Caco-2 (cell line): Measurements from ENCODE around the gene HEPH. TPM values are rescaled to one million over a fixed set of nuclear protein-coding genes. Genes with fewer than 3 reads are reported as not detected.
"Not testable (repeated sequence)": the region's sequence is repeated elsewhere in the genome, so short reads cannot be mapped to it uniquely, and the experiment has no call there.

ENCODE experiments used
- Bru-seq: library from RNA; stranded (reverse); fragments of 400-500 nt; gene quantifications from one replicate; lab custom pipeline; 2021; lab: Mats Ljungman, UMichigan
- BruChase-seq, 2 experiments: library from RNA; stranded (reverse); fragments of 400-500 nt; gene quantifications; one replicate each; lab custom pipeline; 2021; lab: Mats Ljungman, UMichigan
- BruUV-seq: library from RNA; stranded (reverse); fragments of 400-500 nt; replicated peaks from 2 replicates; lab custom pipeline; 2021; lab: Mats Ljungman, UMichigan
- CTCF ChIA-PET: fragments of 300-600 bp; sonication (Branson Sonifier 250); formaldehyde crosslinking; loops from one replicate; lab custom pipeline; 2022; ENCODE audit warnings: antibody characterized with exemption; lab: Charles Lee
- POLR2A ChIA-PET: fragments of 300-600 bp; sonication (Branson Sonifier 250); formaldehyde crosslinking; loops from one replicate; lab custom pipeline; 2022; ENCODE audit warnings: antibody characterized with exemption; lab: Charles Lee
- DNase-seq, 2 experiments: peaks; one replicate each; pipeline versions ENCODE4 v3.0.0 to v3.0.0-alpha.2; 2020 to 2022
- H3K27me3 ChIP-seq: replicated peaks from 2 replicates; pipeline ENCODE4 v1.6.0; 2011; ENCODE audit warnings: low read length; ENCODE audit not compliant: control insufficient read depth, insufficient read depth
- H3K36me3 ChIP-seq: 2 replicates; pipeline ENCODE4 v1.5.1; 2011; ENCODE audit warnings: low read length; ENCODE audit not compliant: control insufficient read depth, insufficient read depth
- H3K4me1 ChIP-seq: fragments of 250-450 bp; sonication (Bioruptor Pico); 2 replicates; pipeline ENCODE4 v1.5.1; 2020; ENCODE audit warnings: mild to moderate bottlenecking
- H3K4me3 ChIP-seq: 2 replicates; pipeline ENCODE4 v1.5.1; 2011; ENCODE audit warnings: low read depth, mild to moderate bottlenecking, control low read depth, low read length
- H3K9me3 ChIP-seq: fragments of 250-450 bp; sonication (Bioruptor Pico); 2 replicates; pipeline ENCODE4 v1.5.1; 2020; ENCODE audit warnings: mild to moderate bottlenecking, moderate library complexity
- H3K27ac Mint-ChIP-seq: one replicate; pipeline ENCODE4 v1.8.0; 2022; ENCODE audit warnings: mixed read lengths; ENCODE audit not compliant: unreplicated experiment
- H3K27me3 Mint-ChIP-seq: one replicate; pipeline ENCODE4 v1.8.0; 2022; ENCODE audit warnings: mixed read lengths; ENCODE audit not compliant: insufficient read depth, unreplicated experiment
- H3K36me3 Mint-ChIP-seq: one replicate; pipeline ENCODE4 v1.8.0; 2022; ENCODE audit warnings: mild to moderate bottlenecking, mixed read lengths; ENCODE audit not compliant: insufficient read depth, unreplicated experiment
- H3K4me1 Mint-ChIP-seq: one replicate; pipeline ENCODE4 v1.8.0; 2022; ENCODE audit warnings: low read depth, mixed read lengths; ENCODE audit not compliant: unreplicated experiment
- H3K4me3 Mint-ChIP-seq: one replicate; pipeline ENCODE4 v1.8.0; 2022; ENCODE audit warnings: mild to moderate bottlenecking, moderate library complexity, mixed read lengths; ENCODE audit not compliant: unreplicated experiment
- H3K9me3 Mint-ChIP-seq: one replicate; pipeline ENCODE4 v1.8.0; 2022; ENCODE audit warnings: mixed read lengths; ENCODE audit not compliant: unreplicated experiment
- CTCF ChIP-seq, 2 experiments: fragments of 200-600 bp in 1 of 2; IDR thresholded peaks; 1 replicate in 1 of 2; 2 replicates in 1 of 2; pipeline versions ENCODE4 v1.5.1 to v1.8.0; 2011 to 2022; ENCODE audit warnings: antibody characterized with exemption in 1 of 2, control low read depth in 1 of 2, inconsistent platforms in 1 of 2, low read depth in 1 of 2, low read length in 1 of 2, mild to moderate bottlenecking in 1 of 2, moderate library complexity in 1 of 2; ENCODE audit not compliant: insufficient read depth in 1 of 2, severe bottlenecking in 1 of 2, unreplicated experiment in 1 of 2
- intact Hi-C: fragments of 100-400 bp; cut with micrococcal nuclease; formaldehyde crosslinking; loops from one replicate; pipeline ENCODE4 v1.10.0; 2022; ENCODE audit not compliant: unreplicated experiment
- long read RNA-seq: library from polyadenylated mRNA; stranded (forward); transcript quantifications from one replicate; pipeline ENCODE4 v2.0.0, GENCODE V29; 2022
- total RNA-seq: library from RNA; stranded (reverse); gene quantifications from 2 replicates; pipeline ENCODE4 v1.2.3, GENCODE V29; 2022

The HEPH gene
- total RNA-seq, result 27.9 and 31.1 TPM in 2 replicates
- Bru-seq, nascent RNA, result percentile 79 among the genes with signal in this experiment
- BruChase-seq, experiment 1, labeled RNA remaining after a 2-hour chase, result percentile 73 among the genes with signal in this experiment
- percentile 71 among the genes with signal in this experiment for BruChase-seq, experiment 2, labeled RNA remaining after a 6-hour chase
- long read RNA-seq, full-length matches to known transcripts, result 13 of 60 reads
- long read RNA-seq, partial matches to known transcripts, result 27 of 60 reads
- long read RNA-seq, other reads (novel, unspliced or antisense), result 20 of 60 reads

GRCh38 chrX:66163849-66164411 lies at the start of gene HEPH:
Gene HEPH (plus strand): TSS chrX:66164247. CDS start chrX:66170571, 6,324 bp downstream.
- no peaks in the 10 kb centered on the region for H3K9me3 Mint-ChIP-seq
- H3K36me3 Mint-ChIP-seq, result peaks cover 7% of the 10 kb centered on the region
- BruUV-seq, result no TSS peak
- intact Hi-C loops, result loop anchor here (2.0 kb wide), 2 partner anchors 15 to 39 kb away; no protein-coding TSS in a partner anchor
- CTCF ChIA-PET, result no interaction called here
- peak in 1 of 2 experiments; percentile 5 for DNase-seq
- peaks cover 6% of the 10 kb centered on the region for H3K4me1 Mint-ChIP-seq
- no peak for TF ChIP-seq CTCF (IDR thresholded peaks at IDR 0.05; ENCODE audit: insufficient read depth in 1 of 2, low read depth in 1 of 2, low read length in 1 of 2, severe bottlenecking in 1 of 2, unreplicated experiment in 1 of 2)
- Histone ChIP-seq H3K4me3 (peak within 1 kb of the TSS; percentile 42), H3K36me3 (no peaks in the 10 kb centered on the region), H3K4me1 (0 out of 2 replicates have a peak, but pooled peaks cover 8% of the 10 kb centered on the region), H3K9me3 (no peaks in the 10 kb centered on the region), H3K27me3 (no peaks in the 10 kb centered on the region)
- no peaks in the 10 kb centered on the region for H3K27me3 Mint-ChIP-seq
- POLR2A ChIA-PET, result no interaction called here
- H3K27ac Mint-ChIP-seq, result peak within 1 kb of the TSS; percentile 89
- H3K4me3 Mint-ChIP-seq, result peak within 1 kb of the TSS; percentile 76

GRCh38 chrX:66118722-66119121 lies 45.3 kb upstream of the HEPH start:
- intact Hi-C loops, H3K9me3 ChIP-seq, H3K9me3 Mint-ChIP-seq, H3K36me3 ChIP-seq, POLR2A ChIA-PET, CTCF ChIA-PET, H3K27me3 ChIP-seq, BruUV-seq, H3K4me3 ChIP-seq, H3K4me1 ChIP-seq, H3K4me3 Mint-ChIP-seq, H3K36me3 Mint-ChIP-seq, DNase-seq, H3K4me1 Mint-ChIP-seq, H3K27ac Mint-ChIP-seq, H3K27me3 Mint-ChIP-seq: not testable (repeated sequence)

GRCh38 chrX:66121354-66121753 lies 42.7 kb upstream of the HEPH start:
- H3K36me3 Mint-ChIP-seq, POLR2A ChIA-PET, DNase-seq, H3K36me3 ChIP-seq, H3K9me3 ChIP-seq, H3K4me1 Mint-ChIP-seq, BruUV-seq, intact Hi-C loops, H3K27ac Mint-ChIP-seq, H3K4me3 Mint-ChIP-seq, H3K4me1 ChIP-seq, H3K27me3 ChIP-seq, H3K4me3 ChIP-seq, CTCF ChIA-PET, H3K27me3 Mint-ChIP-seq: not testable (repeated sequence)
- peaks cover 26% of the 10 kb centered on the region for H3K9me3 Mint-ChIP-seq

- no TSS peak for BruUV-seq
- ChIA-PET CTCF (no interaction called here), POLR2A (no interaction called here)
- H3K36me3 ChIP-seq, result no peaks in the 10 kb centered on the region
- Mint-ChIP-seq H3K4me1 (no peaks in the 10 kb centered on the region), H3K27me3 (no peaks in the 10 kb centered on the region), H3K9me3 (peaks cover 33% of the 10 kb centered on the region), H3K27ac (no peak overlapping the region), H3K4me3 (no peak overlapping the region), H3K36me3 (no peaks in the 10 kb centered on the region)
- no peak for TF ChIP-seq CTCF (IDR thresholded peaks at IDR 0.05; ENCODE audit: insufficient read depth in 1 of 2, low read depth in 1 of 2, low read length in 1 of 2, severe bottlenecking in 1 of 2, unreplicated experiment in 1 of 2)
- DNase-seq, result no peak
- intact Hi-C loops, result no loop called here
- H3K9me3 ChIP-seq, result no peaks in the 10 kb centered on the region
- H3K4me3 ChIP-seq, result no peak overlapping the region
- no peaks in the 10 kb centered on the region for H3K4me1 ChIP-seq
- H3K27me3 ChIP-seq, result no peaks in the 10 kb centered on the region
These were observed 37.4 kb upstream of the HEPH start for GRCh38 chrX:66126662-66127061.
